CD14-positive monocyte (primary cell): ENCODE results near the gene KAT6B. TPM values are rescaled to one million over a fixed set of nuclear protein-coding genes. Genes with fewer than 3 reads are reported as not detected.

Source experiments
- DNase-seq, 3 donors: peaks; one replicate each; pipeline ENCODE4 v3.0.0-alpha.2; 2011 to 2022
- H2AFZ ChIP-seq: 2 replicates; pipeline ENCODE4 v1.6.0; 2012; ENCODE audit warnings: mild to moderate bottlenecking, low read depth, low read length, inconsistent platforms; ENCODE audit not compliant: insufficient read depth, poor library complexity, severe bottlenecking
- H3K27ac ChIP-seq, 2 donors: 1 replicate in 1 of 2; 2 replicates in 1 of 2; pipeline ENCODE4 v1.5.1; 2012 to 2013; ENCODE audit warnings: low read length in 2 of 2, control low read depth in 1 of 2, inconsistent platforms in 1 of 2, low read depth in 1 of 2, mild to moderate bottlenecking in 1 of 2
- H3K27me3 ChIP-seq, 2 donors: one replicate each; pipeline versions ENCODE4 v1.6.0 to v1.6.1; 2011 to 2013; ENCODE audit warnings: low read length in 2 of 2; ENCODE audit not compliant: control insufficient read depth in 2 of 2, insufficient read depth in 2 of 2
- H3K36me3 ChIP-seq, 2 donors: replicated peaks in 1 of 2; 1 replicate in 1 of 2; 2 replicates in 1 of 2; pipeline versions ENCODE4 v1.5.1 to v1.6.1; 2012 to 2013; ENCODE audit warnings: low read length in 2 of 2, control low read depth in 1 of 2, inconsistent platforms in 1 of 2, mild to moderate bottlenecking in 1 of 2; ENCODE audit not compliant: insufficient read depth in 2 of 2, control insufficient read depth in 1 of 2
- H3K4me1 ChIP-seq, 2 donors: 1 replicate in 1 of 2; 2 replicates in 1 of 2; pipeline versions ENCODE4 v1.5.1 to v1.6.1; 2012 to 2013; ENCODE audit warnings: low read length in 2 of 2, control low read depth in 1 of 2, inconsistent platforms in 1 of 2, mild to moderate bottlenecking in 1 of 2, moderate library complexity in 1 of 2; ENCODE audit not compliant: insufficient read depth in 2 of 2, control insufficient read depth in 1 of 2
- H3K4me2 ChIP-seq: replicated peaks from 2 replicates; pipeline ENCODE3; 2012; ENCODE audit warnings: low read length, moderate library complexity, mild to moderate bottlenecking; ENCODE audit not compliant: poor library complexity, severe bottlenecking; ENCODE audit errors: extremely low read depth
- H3K4me3 ChIP-seq, 3 experiments: fragments of 200-600 bp in 1 of 3; sonication (generic) in 1 of 3; replicated peaks in 1 of 3; 1 replicate in 2 of 3; 2 replicates in 1 of 3; pipeline ENCODE4 v1.5.1; 2011 to 2013; ENCODE audit warnings: low read length in 3 of 3, mild to moderate bottlenecking in 3 of 3, control low read depth in 2 of 3, low read depth in 2 of 3, inconsistent platforms in 1 of 3, moderate library complexity in 1 of 3
- H3K79me2 ChIP-seq: 2 replicates; pipeline ENCODE4 v1.6.0; 2012; ENCODE audit warnings: mild to moderate bottlenecking, control low read depth, inconsistent platforms, low read length, moderate library complexity; ENCODE audit not compliant: insufficient read depth
- H3K9ac ChIP-seq: 2 replicates; pipeline ENCODE4 v1.6.0; 2017; ENCODE audit warnings: low read length, mild to moderate bottlenecking; ENCODE audit not compliant: insufficient read depth, poor library complexity, severe bottlenecking
- H3K9me3 ChIP-seq, 2 donors: replicated peaks in 1 of 2; 1 replicate in 1 of 2; 2 replicates in 1 of 2; pipeline versions ENCODE4 v1.5.1 to v1.6.1; 2012 to 2013; ENCODE audit warnings: low read length in 2 of 2, control low read depth in 1 of 2; ENCODE audit not compliant: control insufficient read depth in 1 of 2, insufficient read depth in 1 of 2
- H4K20me1 ChIP-seq: 2 replicates; pipeline ENCODE4 v1.6.0; 2012; ENCODE audit warnings: mild to moderate bottlenecking, low read length, control low read depth, moderate library complexity; ENCODE audit not compliant: insufficient read depth
- H3K27ac Mint-ChIP-seq, 7 donors: one replicate each; pipeline ENCODE4 v1.8.0; 2020; ENCODE audit warnings: mild to moderate bottlenecking in 7 of 7, mixed read lengths in 7 of 7, moderate library complexity in 6 of 7, inconsistent platforms in 2 of 7
- H3K27me3 Mint-ChIP-seq, 3 donors: one replicate each; pipeline ENCODE4 v1.8.0; 2021 to 2022; ENCODE audit warnings: low read depth in 3 of 3, mild to moderate bottlenecking in 3 of 3, mixed read lengths in 3 of 3, moderate library complexity in 3 of 3, inconsistent platforms in 1 of 3
- H3K36me3 Mint-ChIP-seq, 2 donors: one replicate each; pipeline ENCODE4 v1.8.0; 2020; ENCODE audit warnings: mixed read lengths in 2 of 2, inconsistent platforms in 1 of 2, mild to moderate bottlenecking in 1 of 2
- H3K4me1 Mint-ChIP-seq: one replicate; pipeline ENCODE4 v1.8.0; 2020; ENCODE audit warnings: mild to moderate bottlenecking, mixed read lengths
- H3K4me3 Mint-ChIP-seq, 2 donors: one replicate each; pipeline ENCODE4 v1.8.0; 2020; ENCODE audit warnings: mild to moderate bottlenecking in 2 of 2, mixed read lengths in 2 of 2, moderate library complexity in 1 of 2
- H3K9me3 Mint-ChIP-seq, 7 donors: one replicate each; pipeline ENCODE4 v1.8.0; 2020 to 2022; ENCODE audit warnings: mixed read lengths in 7 of 7, mild to moderate bottlenecking in 6 of 7, moderate library complexity in 6 of 7, inconsistent platforms in 2 of 7
- WGBS: methylation state at CpG from one replicate; pipeline ENCODE4 v1.1.5; 2013; ENCODE audit warnings: missing lambda C conversion rate; ENCODE audit not compliant: insufficient coverage; 5-methylcytosine and 5-hydroxymethylcytosine counted together
- intact Hi-C, 2 donors: fragments of 100-400 bp; cut with micrococcal nuclease; formaldehyde crosslinking; loops; one replicate each; pipeline versions ENCODE4 v1.15.0 to v1.15.1; 2023
- polyA plus RNA-seq, 3 donors: library from polyadenylated mRNA; depleted of rRNA in 1 of 3; unstranded in 2 of 3; stranded (reverse) in 1 of 3; fragments of 300-500 nt in 2 of 3; fragments of >200 nt in 1 of 3; fragmentation: Illumina TruSeq in 2 of 3; gene quantifications; 1 replicate in 2 of 3; 2 replicates in 1 of 3; pipeline ENCODE4 v1.2.3, GENCODE V29; 2012 to 2021
- TF ChIP-seq, protein P1 (sequence below): fragments of 200-600 bp; IDR thresholded peaks from one replicate; pipeline ENCODE4 v1.8.0; 2022; ENCODE audit warnings: antibody characterized with exemption, mild to moderate bottlenecking

Gene KAT6B
- polyA plus RNA-seq, 3 donors: 3.3 to 6.4 (median 6.2) TPM

DNA sequence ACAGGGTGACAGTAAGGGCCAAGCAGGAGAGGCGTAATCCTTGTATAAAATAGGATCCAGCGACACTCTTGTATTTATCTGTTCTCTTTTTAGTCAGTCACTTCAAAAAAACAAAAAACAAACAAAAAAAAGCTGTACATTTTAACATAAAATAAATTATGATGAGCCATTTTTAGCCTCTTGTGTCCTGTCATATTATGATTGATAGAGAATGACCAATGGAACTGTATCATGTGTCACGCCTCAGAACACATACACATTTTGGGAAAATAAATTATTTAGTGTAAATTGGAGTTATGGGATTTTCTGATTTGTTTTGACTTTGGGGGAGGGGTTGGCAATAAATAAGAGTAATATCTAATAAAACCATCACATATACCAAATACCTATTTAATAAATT, 205.7 kb downstream of the KAT6B start:
- Mint-ChIP-seq H3K27me3 (peaks cover 0 to 3% (median 1%) of the 10 kb centered on the region in 3 donors), H3K9me3 (no peaks in the 10 kb centered on the region), H3K27ac (no peak overlapping the region), H3K4me1 (peaks cover 14% of the 10 kb centered on the region), H3K4me3 (no peak overlapping the region), H3K36me3 (peaks cover 27 to 30% of the 10 kb centered on the region in 2 donors)
- Histone ChIP-seq H3K79me2 (no peaks in the 10 kb centered on the region), H3K4me1 (no peaks in the 10 kb centered on the region), H3K9me3 (no peaks in the 10 kb centered on the region), H3K27ac (no peak overlapping the region), H3K4me3 (no peak overlapping the region), H3K36me3 (peaks cover 16 to 30% of the 10 kb centered on the region in 2 donors), H2AFZ (no peak overlapping the region), H3K27me3 (no peaks in the 10 kb centered on the region), H3K4me2 (no peak overlapping the region), H3K9ac (no peak overlapping the region), H4K20me1 (no peaks in the 10 kb centered on the region)
- intact Hi-C loops: no loop called here
- DNase-seq: no peak
- TF ChIP-seq, protein P1, sequence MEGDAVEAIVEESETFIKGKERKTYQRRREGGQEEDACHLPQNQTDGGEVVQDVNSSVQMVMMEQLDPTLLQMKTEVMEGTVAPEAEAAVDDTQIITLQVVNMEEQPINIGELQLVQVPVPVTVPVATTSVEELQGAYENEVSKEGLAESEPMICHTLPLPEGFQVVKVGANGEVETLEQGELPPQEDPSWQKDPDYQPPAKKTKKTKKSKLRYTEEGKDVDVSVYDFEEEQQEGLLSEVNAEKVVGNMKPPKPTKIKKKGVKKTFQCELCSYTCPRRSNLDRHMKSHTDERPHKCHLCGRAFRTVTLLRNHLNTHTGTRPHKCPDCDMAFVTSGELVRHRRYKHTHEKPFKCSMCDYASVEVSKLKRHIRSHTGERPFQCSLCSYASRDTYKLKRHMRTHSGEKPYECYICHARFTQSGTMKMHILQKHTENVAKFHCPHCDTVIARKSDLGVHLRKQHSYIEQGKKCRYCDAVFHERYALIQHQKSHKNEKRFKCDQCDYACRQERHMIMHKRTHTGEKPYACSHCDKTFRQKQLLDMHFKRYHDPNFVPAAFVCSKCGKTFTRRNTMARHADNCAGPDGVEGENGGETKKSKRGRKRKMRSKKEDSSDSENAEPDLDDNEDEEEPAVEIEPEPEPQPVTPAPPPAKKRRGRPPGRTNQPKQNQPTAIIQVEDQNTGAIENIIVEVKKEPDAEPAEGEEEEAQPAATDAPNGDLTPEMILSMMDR: no peak
- no CpG with 5 or more reads among the region's 3 CpGs for WGBS

DNA sequence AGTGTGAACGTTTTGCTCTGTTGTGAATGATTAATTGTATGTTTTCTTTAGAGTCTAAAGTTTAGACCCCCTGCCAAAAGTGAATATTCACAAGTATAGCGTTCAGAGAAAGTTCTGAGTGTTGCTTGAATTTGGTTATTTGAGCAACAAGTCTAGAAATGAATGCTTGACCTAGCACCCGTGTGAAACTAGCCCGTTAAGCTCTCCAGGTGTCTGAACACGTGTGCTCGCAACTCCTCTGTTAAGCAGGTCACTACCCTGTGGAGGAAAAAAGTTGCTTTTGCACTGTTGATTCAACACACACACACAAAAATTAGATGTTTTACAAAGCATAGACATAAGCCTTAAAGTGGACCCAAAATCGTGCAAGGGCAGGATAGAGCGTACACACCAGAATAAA, 206.4 kb downstream of the KAT6B start:
- Mint-ChIP-seq H3K27me3 (peaks cover 0 to 3% (median 1%) of the 10 kb centered on the region in 3 donors), H3K36me3 (peaks cover 26 to 29% of the 10 kb centered on the region in 2 donors), H3K9me3 (no peaks in the 10 kb centered on the region), H3K27ac (no peak overlapping the region), H3K4me3 (no peak overlapping the region), H3K4me1 (peaks cover 14% of the 10 kb centered on the region)
- H3K4me1 ChIP-seq: no peaks in the 10 kb centered on the region
- H3K9me3 ChIP-seq: no peaks in the 10 kb centered on the region
- TF ChIP-seq, protein P1: no peak
- no peak overlapping the region for H3K4me3 ChIP-seq
- intact Hi-C loops: no loop called here
- H3K79me2 ChIP-seq: no peaks in the 10 kb centered on the region
- peaks cover 14 to 28% of the 10 kb centered on the region in 2 donors for H3K36me3 ChIP-seq
- H3K9ac ChIP-seq: no peak overlapping the region
- no peak for DNase-seq
- no peaks in the 10 kb centered on the region for H4K20me1 ChIP-seq
- no peak overlapping the region for H3K4me2 ChIP-seq
- no peak overlapping the region for H2AFZ ChIP-seq
- H3K27ac ChIP-seq: no peak overlapping the region
- WGBS: no CpG with 5 or more reads among the region's 8 CpGs
- no peaks in the 10 kb centered on the region for H3K27me3 ChIP-seq
